BJ (cell line): Measurements from ENCODE around the gene PID1. TPM values are rescaled to one million over a fixed set of nuclear protein-coding genes. Genes with fewer than 3 reads are reported as not detected.

ENCODE experiments used
- CTCF ChIA-PET: fragments of 350-600 bp; formaldehyde crosslinking; extraction: SDS; loops from one replicate; lab custom pipeline; 2021; ENCODE audit warnings: antibody characterized with exemption, inconsistent platforms; lab: Yijun Ruan, JAX
- POLR2A ChIA-PET: fragments of 300-600 bp; sonication (Branson Sonifier 250); formaldehyde crosslinking; extraction: SDS; loops from one replicate; lab custom pipeline; 2021; ENCODE audit warnings: antibody characterized with exemption; lab: Charles Lee
- DNase-seq: peaks from one replicate; pipeline ENCODE4 v3.0.0-alpha.2; 2011; ENCODE audit warnings: low read depth
- H3K27me3 ChIP-seq: 2 replicates; pipeline ENCODE4 v1.6.0; 2011; ENCODE audit warnings: low read length; ENCODE audit not compliant: control insufficient read depth, insufficient read depth
- H3K36me3 ChIP-seq: 2 replicates; pipeline ENCODE4 v1.5.1; 2011; ENCODE audit warnings: low read length; ENCODE audit not compliant: control insufficient read depth, insufficient read depth
- H3K4me3 ChIP-seq: 2 replicates; pipeline ENCODE4 v1.5.1; 2011; ENCODE audit warnings: low read depth, mild to moderate bottlenecking, control low read depth, low read length
- CTCF ChIP-seq: IDR thresholded peaks from 2 replicates; pipeline ENCODE4 v1.5.1; 2011; ENCODE audit warnings: low read depth, mild to moderate bottlenecking, control low read depth, inconsistent platforms, low read length, moderate library complexity; ENCODE audit not compliant: insufficient read depth
- polyA plus RNA-seq: library from polyadenylated mRNA; depleted of rRNA; stranded (reverse); fragments of >200 nt; gene quantifications from 2 replicates; pipeline ENCODE4 v1.2.3, GENCODE V29; 2011

PID1 gene
- polyA plus RNA-seq, 1 experiment = 8.8 TPM

- no peak for DNase-seq
- POLR2A ChIA-PET = no interaction called here
- CTCF ChIA-PET = no interaction called here
Measured at GRCh38 chr2:229118336-229118735, 152.8 kb downstream of the PID1 start.

GRCh38 chr2:229111744-229112143, 159.3 kb downstream of the PID1 start:
- no peak overlapping the region for H3K4me3 ChIP-seq
- no peaks in the 10 kb centered on the region for H3K27me3 ChIP-seq
- no peaks in the 10 kb centered on the region for H3K36me3 ChIP-seq
- CTCF ChIA-PET = no interaction called here
- TF ChIP-seq CTCF = no peak
- POLR2A ChIA-PET = no interaction called here
- DNase-seq = no peak

More at GRCh38 chr2:229118336-229118735, 152.8 kb downstream of the PID1 start:
- TF ChIP-seq CTCF = no peak
- no peaks in the 10 kb centered on the region for H3K36me3 ChIP-seq
- no peak overlapping the region for H3K4me3 ChIP-seq
- H3K27me3 ChIP-seq = no peaks in the 10 kb centered on the region

GRCh38 chr2:229109195-229109594, 161.9 kb downstream of the PID1 start:
- no peak for DNase-seq
- ChIA-PET POLR2A (no interaction called here), CTCF (no interaction called here)

GRCh38 chr2:229107601-229108000, 163.5 kb downstream of the PID1 start:
- ChIA-PET POLR2A (no interaction called here), CTCF (no interaction called here)
- no peak for TF ChIP-seq CTCF
- Histone ChIP-seq H3K4me3 (no peak overlapping the region), H3K27me3 (no peaks in the 10 kb centered on the region), H3K36me3 (no peaks in the 10 kb centered on the region)
- DNase-seq = no peak

More at GRCh38 chr2:229109195-229109594, 161.9 kb downstream of the PID1 start:
- TF ChIP-seq CTCF = no peak
- Histone ChIP-seq H3K36me3 (no peaks in the 10 kb centered on the region), H3K4me3 (no peak overlapping the region), H3K27me3 (no peaks in the 10 kb centered on the region)

- Histone ChIP-seq H3K4me3 (no peak overlapping the region), H3K36me3 (no peaks in the 10 kb centered on the region), H3K27me3 (no peaks in the 10 kb centered on the region)
- ChIA-PET CTCF (interaction anchor here (0.5 kb wide), 1 partner anchor 30 kb away, joined by 3 read pairs; no protein-coding TSS in a partner anchor), POLR2A (no interaction called here)
- no peak for TF ChIP-seq CTCF
- DNase-seq = no peak
Measured at GRCh38 chr2:229104974-229105387, 166.1 kb downstream of the PID1 start.
